ENCODE data around the gene ZNF814.
"Not testable (repeated sequence)": the region's sequence is repeated elsewhere in the genome, so short reads cannot be mapped to it uniquely, and the experiment has no call there.

GRCh38 chr19:57849162-57849665 lies 39.6 kb downstream of the ZNF814 start:
- TF ChIP-seq CTCF (IDR thresholded peaks at IDR 0.05); REST (IDR thresholded peaks at IDR 0.05; ENCODE audit: insufficient read depth in 1 of 2, low read depth in 2 of 2, low read length in 1 of 2); POLR2AphosphoS5 (IDR thresholded peaks at IDR 0.05; ENCODE audit: low read depth, low read length); SIN3A (IDR thresholded peaks at IDR 0.05; ENCODE audit: borderline replicate concordance, insufficient read depth, low read depth, low read length): not testable (repeated sequence)
